GM23248 (cell line): ENCODE results near the gene REPS2. TPM values are rescaled to one million over a fixed set of nuclear protein-coding genes. Genes with fewer than 3 reads are reported as not detected.

ENCODE experiments used
- DNase-seq: peaks from one replicate; pipeline ENCODE4 v3.0.0-alpha.2; 2015
- H2AFZ ChIP-seq: fragments of 200-600 bp; sonication (generic); 2 replicates; pipeline ENCODE4 v1.6.1; 2016; ENCODE audit warnings: antibody characterized with exemption
- H3F3A ChIP-seq: fragments of 200-600 bp; sonication (generic); 2 replicates; pipeline ENCODE4 v1.6.1; 2016; ENCODE audit warnings: mild to moderate bottlenecking, antibody characterized with exemption, mixed run types; ENCODE audit not compliant: insufficient read depth
- H3K27ac ChIP-seq: fragments of 200-600 bp; sonication (generic); 2 replicates; pipeline ENCODE4 v1.5.1; 2016; ENCODE audit warnings: mild to moderate bottlenecking
- H3K27me3 ChIP-seq: fragments of 200-600 bp; sonication (generic); replicated peaks from 2 replicates; pipeline ENCODE4 v1.6.1; 2016; ENCODE audit warnings: mild to moderate bottlenecking; ENCODE audit not compliant: insufficient read depth
- H3K36me3 ChIP-seq: fragments of 200-600 bp; sonication (generic); 2 replicates; pipeline ENCODE4 v1.6.1; 2016; ENCODE audit warnings: low read depth, mild to moderate bottlenecking
- H3K4me1 ChIP-seq: fragments of 200-600 bp; sonication (generic); 2 replicates; pipeline ENCODE4 v1.6.1; 2016; ENCODE audit warnings: mild to moderate bottlenecking; ENCODE audit not compliant: insufficient read depth
- H3K4me2 ChIP-seq: fragments of 200-600 bp; sonication (generic); one replicate; pipeline ENCODE4 v1.6.1; 2016; ENCODE audit warnings: mild to moderate bottlenecking; ENCODE audit not compliant: unreplicated experiment
- H3K4me3 ChIP-seq: fragments of 200-600 bp; sonication (generic); 2 replicates; pipeline ENCODE4 v1.5.1; 2016; ENCODE audit warnings: mild to moderate bottlenecking
- H3K79me2 ChIP-seq: fragments of 200-600 bp; sonication (generic); 2 replicates; pipeline ENCODE4 v1.6.1; 2016; ENCODE audit warnings: mild to moderate bottlenecking; ENCODE audit not compliant: insufficient read depth
- H3K9ac ChIP-seq: fragments of 200-600 bp; sonication (generic); 2 replicates; pipeline ENCODE4 v1.6.1; 2016; ENCODE audit warnings: mild to moderate bottlenecking
- H3K9me2 ChIP-seq: fragments of 200-600 bp; sonication (generic); 2 replicates; pipeline ENCODE4 v1.6.1; 2016; ENCODE audit warnings: mixed run types, mild to moderate bottlenecking, moderate library complexity; ENCODE audit not compliant: insufficient read depth
- H3K9me3 ChIP-seq: fragments of 200-600 bp; sonication (generic); one replicate; pipeline ENCODE4 v1.6.1; 2017; ENCODE audit warnings: low read depth
- H4K20me1 ChIP-seq: fragments of 200-600 bp; sonication (generic); 2 replicates; pipeline ENCODE4 v1.6.0; 2016; ENCODE audit not compliant: insufficient read depth
- EZH2 ChIP-seq: fragments of 200-600 bp; sonication (generic); IDR thresholded peaks from 2 replicates; pipeline ENCODE4 v1.6.1; 2018; ENCODE audit warnings: antibody characterized with exemption, mild to moderate bottlenecking; ENCODE audit not compliant: insufficient read depth, poor library complexity, severe bottlenecking
- EZH2phosphoT487 ChIP-seq: fragments of 200-600 bp; sonication (generic); IDR thresholded peaks from 2 replicates; pipeline ENCODE4 v1.6.1; 2018; ENCODE audit warnings: antibody characterized with exemption, moderate library complexity, mild to moderate bottlenecking, low read depth; ENCODE audit not compliant: insufficient read depth
- WGBS, 2 experiments: methylation state at CpG; one replicate each; pipeline ENCODE4 v1.1.6; 2015 to 2017; ENCODE audit warnings: low lambda C conversion rate in 2 of 2, low coverage in 1 of 2; ENCODE audit errors: missing lambda C conversion rate in 2 of 2; 5-methylcytosine and 5-hydroxymethylcytosine counted together
- in situ Hi-C: fragments of 300-500 bp; cut with MboI; formaldehyde crosslinking; loops from 2 replicates; pipeline ENCODE4 v1.15.0; 2020
- polyA plus RNA-seq: library from polyadenylated mRNA; unstranded; fragments of >200 nt; fragmentation: Nextera tagmentation; extraction: Ambion mirVana; gene quantifications from 2 replicates; pipeline ENCODE4 v1.2.1, GENCODE V29; 2016
- total RNA-seq: library from RNA; depleted of rRNA; stranded (reverse); fragments of >200 nt; shearing (Covaris generic); gene quantifications from 2 replicates; pipeline ENCODE4 v1.2.3, GENCODE V29; 2014

REPS2 gene
- total and polyA plus RNA-seq, 2 experiments from 2014 or later = 0.03 to 0.11 TPM

DNA sequence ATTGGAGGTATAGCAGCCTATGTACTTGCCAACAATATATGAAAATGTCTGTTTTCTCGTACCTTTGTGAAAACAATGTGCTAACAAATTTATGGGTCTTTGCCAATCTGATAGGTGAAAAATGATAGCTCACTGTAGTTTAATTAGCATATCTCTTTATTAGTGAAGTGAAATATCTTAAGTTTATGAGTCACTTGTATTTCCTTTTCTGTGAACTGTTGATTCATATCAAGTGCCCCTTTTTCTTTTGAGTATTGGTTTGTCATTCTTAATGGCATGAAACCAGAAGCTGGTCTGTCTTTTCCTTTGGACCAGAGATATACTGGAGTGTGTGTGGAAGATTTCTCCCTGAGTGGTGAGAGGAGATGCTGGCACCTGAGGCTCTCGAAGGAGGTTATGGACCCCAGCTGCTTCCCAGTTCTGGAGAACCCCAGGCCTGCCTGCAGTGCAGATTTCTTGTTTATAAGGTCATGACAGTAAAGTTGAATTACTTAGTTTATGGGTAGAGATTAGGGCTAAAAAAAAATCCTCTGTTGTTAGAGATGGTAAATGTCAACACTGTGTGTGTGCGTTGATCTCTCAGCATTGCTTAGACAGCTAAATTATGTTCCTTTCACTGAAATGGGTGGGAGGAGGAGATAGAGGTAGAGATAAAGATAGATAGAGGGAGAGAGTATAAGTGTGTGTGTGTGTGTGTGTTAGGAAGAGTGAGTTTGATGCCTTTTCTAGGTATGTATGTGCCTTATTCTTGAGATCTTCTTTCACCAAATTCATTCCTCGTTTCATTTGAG is 89.9 kb downstream of the REPS2 start:
- H4K20me1 ChIP-seq = no peaks in the 10 kb centered on the region
- no peaks in the 10 kb centered on the region for H3K36me3 ChIP-seq
- DNase-seq = no peak
- H3K27me3 ChIP-seq = no peaks in the 10 kb centered on the region
- no peak overlapping the region for H3K9ac ChIP-seq
- no peaks in the 10 kb centered on the region for H3K9me2 ChIP-seq
- H3K4me1 ChIP-seq = peaks cover 10% of the 10 kb centered on the region
- in situ Hi-C loops = no loop called here
- H3K9me3 ChIP-seq = no peaks in the 10 kb centered on the region
- no peak overlapping the region for H3K4me2 ChIP-seq
- H2AFZ ChIP-seq = no peak overlapping the region
- no peaks in the 10 kb centered on the region for H3K79me2 ChIP-seq
- H3K27ac ChIP-seq = no peak overlapping the region
- no peak overlapping the region for H3K4me3 ChIP-seq
- no peaks in the 10 kb centered on the region for H3F3A ChIP-seq
- WGBS, 2 experiments = 92 to 100% methylated on average over 4 of the region's 4 CpGs
- no peak for TF ChIP-seq EZH2
- TF ChIP-seq EZH2phosphoT487 = no peak

DNA sequence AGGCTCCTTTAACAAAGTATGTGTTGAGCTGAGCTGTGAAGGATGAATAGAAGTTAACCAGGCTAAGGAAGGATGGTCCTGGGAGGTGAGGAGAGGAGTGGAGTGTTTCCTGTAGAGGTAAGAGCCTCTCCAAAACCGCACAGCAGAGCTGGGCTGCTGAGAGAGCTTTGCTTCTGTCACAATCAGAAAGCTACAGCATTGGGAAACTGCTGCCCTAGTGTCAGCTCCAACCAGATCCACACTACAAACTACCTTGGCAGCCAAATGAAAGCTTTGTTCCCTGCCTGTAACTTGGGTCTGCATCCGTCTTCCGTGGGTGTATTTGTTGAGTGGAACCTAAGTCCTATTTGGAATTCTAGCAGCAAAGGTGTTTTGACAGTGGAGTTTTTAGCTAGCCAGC is 91.8 kb downstream of the REPS2 start:
- Histone ChIP-seq H3K27me3 (no peaks in the 10 kb centered on the region), H3K4me1 (peaks cover 10% of the 10 kb centered on the region; the same call in 1 of the 2 replicates), H3K79me2 (no peaks in the 10 kb centered on the region), H3K27ac (no peak overlapping the region), H3K9ac (no peak overlapping the region), H3K9me2 (no peaks in the 10 kb centered on the region), H3F3A (no peaks in the 10 kb centered on the region), H3K4me2 (no peak overlapping the region), H3K9me3 (no peaks in the 10 kb centered on the region), H3K36me3 (no peaks in the 10 kb centered on the region), H3K4me3 (no peak overlapping the region), H4K20me1 (no peaks in the 10 kb centered on the region), H2AFZ (no peak overlapping the region)
- TF ChIP-seq EZH2phosphoT487 (no peak), EZH2 (no peak)
- in situ Hi-C loops = no loop called here
- no peak for DNase-seq
- 28 to 35% methylated on average over 3 of the region's 3 CpGs for WGBS, 2 experiments

DNA sequence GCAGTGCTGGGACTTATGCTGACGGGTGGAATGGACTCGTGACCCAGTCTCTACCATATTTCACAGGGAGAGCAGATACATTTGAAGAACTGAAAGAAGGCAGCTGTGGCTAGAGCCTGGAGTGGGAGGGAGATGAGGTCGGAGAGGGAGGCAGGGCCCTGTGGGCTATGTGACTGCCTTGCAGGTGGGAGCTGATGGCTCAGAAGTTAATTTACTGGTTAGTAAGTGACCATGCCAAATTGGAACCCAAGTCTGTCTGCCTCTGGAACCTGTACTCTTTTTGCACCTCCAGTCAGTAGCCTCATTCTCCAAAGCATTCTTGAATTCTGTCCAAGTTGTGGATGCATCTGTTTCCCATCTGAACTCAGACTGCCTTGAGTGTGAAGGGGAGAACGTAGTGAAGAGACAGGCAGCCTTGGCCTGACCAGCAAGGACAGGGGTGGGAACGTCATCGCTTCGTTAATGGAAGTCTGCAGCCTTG is 92.3 kb downstream of the REPS2 start:
- no peaks in the 10 kb centered on the region for H4K20me1 ChIP-seq
- H3K27me3 ChIP-seq = no peaks in the 10 kb centered on the region
- H3K9me2 ChIP-seq = no peaks in the 10 kb centered on the region
- peaks cover 10% of the 10 kb centered on the region; the same call in 1 of the 2 replicates for H3K4me1 ChIP-seq
- WGBS, 2 experiments = 39 to 48% methylated on average over 7 of the region's 7 CpGs
- TF ChIP-seq EZH2phosphoT487 (no peak), EZH2 (no peak)
- DNase-seq = peak; percentile 30
- no peaks in the 10 kb centered on the region for H3K36me3 ChIP-seq
- H2AFZ ChIP-seq = no peak overlapping the region
- no peak overlapping the region for H3K4me3 ChIP-seq
- in situ Hi-C loops = no loop called here
- no peak overlapping the region for H3K4me2 ChIP-seq
- no peaks in the 10 kb centered on the region for H3K9me3 ChIP-seq
- H3K27ac ChIP-seq = no peak overlapping the region
- H3K9ac ChIP-seq = no peak overlapping the region
- no peaks in the 10 kb centered on the region for H3K79me2 ChIP-seq
- H3F3A ChIP-seq = no peaks in the 10 kb centered on the region

DNA sequence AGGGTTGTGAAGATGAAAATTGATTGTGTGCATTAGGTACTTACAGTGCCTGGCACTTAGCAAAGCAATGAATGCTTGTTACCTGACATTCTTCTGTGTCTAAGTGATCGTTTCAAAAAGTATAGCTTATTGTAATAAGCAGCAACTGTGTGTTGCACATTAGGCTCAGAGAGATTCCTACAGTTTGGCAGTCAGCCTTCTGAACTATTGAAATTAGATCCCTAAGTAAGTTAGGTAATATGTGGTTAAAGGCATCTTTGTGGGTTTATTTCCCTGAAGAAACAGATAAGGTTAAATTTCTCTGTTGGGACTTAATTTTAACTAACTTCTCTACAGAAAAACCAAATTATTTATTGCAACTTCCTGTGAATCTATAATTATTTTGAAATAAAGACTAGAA is 93.4 kb downstream of the REPS2 start:
- peak; percentile 27 for DNase-seq
- H3K27ac ChIP-seq = no peak overlapping the region
- WGBS, 2 experiments = 70 to 83% methylated on average over 1 of the region's 1 CpG
- no peaks in the 10 kb centered on the region for H3K36me3 ChIP-seq
- TF ChIP-seq EZH2phosphoT487 = no peak
- TF ChIP-seq EZH2 = no peak
- H3F3A ChIP-seq = no peaks in the 10 kb centered on the region
- H3K79me2 ChIP-seq = no peaks in the 10 kb centered on the region
- no peaks in the 10 kb centered on the region for H3K27me3 ChIP-seq
- no peak overlapping the region for H3K4me3 ChIP-seq
- H2AFZ ChIP-seq = no peak overlapping the region
- peaks cover 10% of the 10 kb centered on the region; the same call in 1 of the 2 replicates for H3K4me1 ChIP-seq
- H3K9me3 ChIP-seq = no peaks in the 10 kb centered on the region
- in situ Hi-C loops = no loop called here
- H3K9me2 ChIP-seq = no peaks in the 10 kb centered on the region
- no peak overlapping the region for H3K4me2 ChIP-seq
- H3K9ac ChIP-seq = no peak overlapping the region
- no peaks in the 10 kb centered on the region for H4K20me1 ChIP-seq
